SK-N-SH treated with all-trans-retinoic acid at 6 μM for 48 hours (cell line): ENCODE data around the gene NR2E1.

Source experiments
- ARNTL ChIP-seq: fragments of 450-650 bp; formaldehyde crosslinking; IDR thresholded peaks from 2 replicates; pipeline ENCODE4 v1.5.0; 2020; ENCODE audit warnings: low read depth, mild to moderate bottlenecking, moderate library complexity, borderline replicate concordance
- BACH2 ChIP-seq: fragments of 250-450 bp; sonication (Bioruptor Pico); IDR thresholded peaks from 2 replicates; pipeline ENCODE4 v1.9.0; 2021; ENCODE audit warnings: mild to moderate bottlenecking, borderline replicate concordance
- CREB5 ChIP-seq: fragments of 250-450 bp; sonication (Bioruptor Pico); IDR thresholded peaks from 2 replicates; pipeline ENCODE4 v1.5.1; 2020; ENCODE audit warnings: low read depth, mild to moderate bottlenecking, moderate library complexity
- OSR1 ChIP-seq: fragments of 250-450 bp; sonication (Bioruptor Pico); IDR thresholded peaks from 2 replicates; pipeline ENCODE4 v1.8.0; 2022; ENCODE audit warnings: moderate library complexity, mild to moderate bottlenecking, inconsistent platforms
- PATZ1 ChIP-seq: fragments of 250-450 bp; sonication (Bioruptor Pico); IDR thresholded peaks from 2 replicates; pipeline ENCODE4 v1.8.0; 2020; ENCODE audit warnings: mild to moderate bottlenecking, moderate library complexity, borderline replicate concordance
- POU6F1 ChIP-seq: fragments of 250-450 bp; sonication (Bioruptor Pico); IDR thresholded peaks from 2 replicates; pipeline ENCODE4 v1.8.0; 2021; ENCODE audit warnings: low read depth, mild to moderate bottlenecking, moderate library complexity, borderline replicate concordance
- PPARA ChIP-seq: fragments of 250-450 bp; sonication (Bioruptor Pico); IDR thresholded peaks from 2 replicates; pipeline ENCODE4 v1.5.0; 2020; ENCODE audit warnings: mild to moderate bottlenecking, borderline replicate concordance
- RARB ChIP-seq: fragments of 250-450 bp; sonication (Bioruptor Pico); IDR thresholded peaks from 2 replicates; pipeline ENCODE4 v1.8.0; 2021; ENCODE audit warnings: mild to moderate bottlenecking, moderate library complexity
- SNAI2 ChIP-seq: fragments of 250-450 bp; sonication (Bioruptor Pico); IDR thresholded peaks from 2 replicates; pipeline ENCODE4 v1.5.0; 2020; ENCODE audit warnings: mild to moderate bottlenecking, moderate library complexity
- TCF4 ChIP-seq: fragments of 250-450 bp; sonication (Bioruptor Pico); IDR thresholded peaks from 2 replicates; pipeline ENCODE4 v1.8.0; 2021; ENCODE audit warnings: mild to moderate bottlenecking, moderate library complexity, borderline replicate concordance
- TSHZ2 ChIP-seq: fragments of 250-450 bp; sonication (Bioruptor Pico); IDR thresholded peaks from 2 replicates; pipeline ENCODE4 v1.5.0; 2020; ENCODE audit warnings: mild to moderate bottlenecking, moderate library complexity
- ZC3H10 ChIP-seq: fragments of 250-450 bp; sonication (Bioruptor Pico); IDR thresholded peaks from 2 replicates; pipeline ENCODE4 v1.5.1; 2021; ENCODE audit warnings: mild to moderate bottlenecking, moderate library complexity
- ZNF70 ChIP-seq: fragments of 450-650 bp; formaldehyde crosslinking; IDR thresholded peaks from 2 replicates; pipeline ENCODE4 v1.5.0; 2020; ENCODE audit warnings: mild to moderate bottlenecking, moderate library complexity
- ZNF8 ChIP-seq: fragments of 450-650 bp; formaldehyde crosslinking; IDR thresholded peaks from 2 replicates; pipeline ENCODE4 v1.5.0; 2020; ENCODE audit warnings: mild to moderate bottlenecking, moderate library complexity

GRCh38 chr6:108156180-108156937, 9.5 kb upstream of the NR2E1 start:
- TF ChIP-seq CREB5 (CRISPR knock-in tag) (no peak), TCF4 (CRISPR knock-in tag) (no peak), PATZ1 (no peak), TSHZ2 (CRISPR knock-in tag) (no peak), POU6F1 (CRISPR knock-in tag) (no peak), ZC3H10 (CRISPR knock-in tag) (no peak), RARB (CRISPR knock-in tag) (no peak), SNAI2 (CRISPR knock-in tag) (no peak), BACH2 (CRISPR knock-in tag) (no peak), ZNF70 (CRISPR knock-in tag) (no peak), ZNF8 (CRISPR knock-in tag) (no peak), OSR1 (CRISPR knock-in tag) (no peak), ARNTL (no peak), PPARA (CRISPR knock-in tag) (no peak)
